ENCODE data around the gene PTCD2.
"Not testable (repeated sequence)": the region's sequence is repeated elsewhere in the genome, so short reads cannot be mapped to it uniquely, and the experiment has no call there.

Gene PTCD2

DNA sequence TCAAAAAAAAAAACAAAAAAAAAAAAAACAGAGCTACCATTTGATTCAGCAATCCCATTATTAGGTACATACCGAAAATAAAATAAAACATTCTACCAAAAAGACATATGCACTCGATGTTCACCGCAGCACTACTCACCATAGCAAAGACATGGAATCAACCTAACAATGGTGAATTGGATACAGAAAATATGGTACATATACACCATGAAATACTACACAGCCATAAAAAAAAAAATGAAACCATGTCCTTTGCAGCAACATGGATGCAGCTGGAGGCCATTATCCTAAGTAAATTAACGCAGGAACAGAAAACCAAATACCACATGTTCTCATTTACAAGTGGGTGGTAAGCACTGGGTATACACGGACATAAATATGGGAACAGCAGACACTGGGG, 21.5 kb upstream of the PTCD2 start:
- no peak for DNase-seq

DNA sequence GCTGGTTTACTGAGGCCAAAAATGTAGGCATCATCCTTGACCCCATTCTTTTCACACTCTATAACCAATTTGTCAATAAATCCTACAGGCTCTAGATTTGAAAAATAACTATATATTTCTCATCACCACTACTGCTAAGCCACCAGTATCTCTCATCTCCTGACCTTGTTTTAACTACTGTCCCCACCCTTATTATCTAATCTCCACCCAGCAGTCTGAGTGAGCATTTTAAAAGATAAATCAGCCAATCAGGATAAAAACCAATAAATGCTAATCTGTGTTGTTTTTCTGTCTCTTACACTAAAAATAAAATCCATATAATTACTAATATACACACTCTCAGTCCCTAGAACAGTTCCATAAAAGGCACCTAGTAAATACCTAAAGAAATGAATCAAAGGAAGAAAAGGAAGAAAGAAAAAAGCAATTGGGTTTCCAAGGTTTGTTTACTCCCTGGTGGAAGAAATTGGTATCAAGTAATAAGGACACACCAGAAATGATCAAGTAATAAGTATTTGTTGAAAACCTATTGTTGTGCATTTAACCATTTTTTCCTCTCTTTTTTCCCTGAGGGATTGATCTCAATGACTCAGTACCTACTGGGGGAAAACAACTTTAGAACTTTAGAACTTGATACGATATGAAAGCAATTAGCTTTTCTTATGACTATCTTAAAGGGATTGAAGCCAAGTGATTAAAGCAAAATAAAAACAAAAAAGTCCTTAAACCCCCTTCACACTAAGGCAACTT, 19.4 kb upstream of the PTCD2 start:
- no peak for DNase-seq

DNA sequence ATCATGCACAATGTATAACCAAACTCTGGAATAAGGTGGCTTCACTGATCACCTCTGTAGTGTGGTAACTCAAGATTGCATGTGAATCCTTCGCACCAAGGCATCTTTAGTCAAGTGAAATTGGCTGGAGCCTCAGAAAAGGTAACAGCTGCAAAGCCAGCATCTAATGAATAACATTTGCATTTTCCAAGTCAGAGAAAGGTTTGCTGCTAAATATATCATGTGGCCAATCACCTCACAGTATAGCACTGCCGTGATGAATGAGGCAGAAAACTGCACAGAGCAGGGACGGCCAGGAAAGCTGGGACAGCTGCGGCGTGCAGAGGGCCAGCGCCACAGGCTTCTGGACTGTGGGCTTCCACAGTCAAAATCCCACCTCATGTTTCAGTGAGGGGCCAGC, 18.6 kb upstream of the PTCD2 start:
- DNase-seq, result no peak

DNA sequence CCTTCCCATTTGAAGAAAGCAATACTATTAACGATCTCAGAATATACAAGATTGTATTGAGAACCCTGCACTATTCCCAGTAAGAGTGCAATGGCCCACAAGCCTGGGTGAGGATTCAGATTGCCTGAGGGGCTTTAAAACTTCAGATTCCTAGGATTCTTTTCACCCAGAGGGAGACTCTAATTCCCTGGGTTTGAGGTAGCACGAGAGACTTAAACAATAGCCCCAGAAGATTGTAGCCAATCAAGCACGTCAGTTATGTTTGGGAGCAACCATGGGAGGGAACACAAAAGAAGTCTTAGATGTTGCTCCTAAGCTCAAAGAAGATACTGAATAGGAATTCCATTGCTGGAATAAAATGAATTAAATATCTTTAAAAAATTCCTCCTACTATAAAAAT, 18.0 kb upstream of the PTCD2 start:
- no peak for DNase-seq

DNA sequence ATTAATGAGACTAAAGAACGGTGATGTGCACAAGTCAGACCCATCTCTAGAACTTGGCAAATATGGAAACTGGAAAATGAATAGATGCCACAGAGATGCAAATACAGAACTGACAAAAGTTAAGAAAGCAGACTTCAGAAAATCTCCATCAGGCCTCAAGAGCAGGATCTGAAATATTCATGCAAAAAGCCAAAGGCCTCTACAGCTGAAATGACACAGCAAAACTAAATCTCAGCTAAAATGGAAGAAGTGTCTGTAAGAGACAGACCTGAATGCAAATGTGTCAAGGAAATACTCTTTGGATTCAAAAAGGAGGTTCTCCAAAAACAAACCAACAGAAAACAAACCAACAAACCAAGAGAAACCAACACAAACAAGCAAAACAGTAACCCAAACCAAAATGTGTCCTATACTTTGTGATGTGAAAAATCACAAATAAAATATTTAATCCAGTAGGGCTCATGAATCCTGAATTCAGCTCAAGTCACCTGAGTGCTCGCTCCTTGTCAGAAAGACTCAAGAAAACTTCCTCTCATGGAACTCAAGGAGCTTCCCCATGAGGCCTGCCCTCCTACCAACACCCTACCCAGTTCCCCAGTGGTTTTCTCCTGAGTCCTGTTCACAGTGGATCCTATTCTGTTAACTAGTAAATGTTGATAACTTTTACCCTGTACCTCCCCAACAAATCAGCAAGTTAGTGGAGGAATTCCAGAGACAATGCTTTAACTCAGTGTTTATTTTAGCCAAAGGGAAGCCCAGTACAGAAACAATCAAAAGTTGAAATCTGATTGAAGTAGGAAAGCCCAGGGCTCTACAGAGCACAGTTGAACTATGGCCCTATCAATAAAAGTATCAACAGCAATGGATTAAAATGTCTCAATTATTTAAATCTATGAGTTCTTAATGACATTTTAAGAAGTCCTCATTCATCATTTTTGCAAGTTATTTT, 14.7 kb upstream of the PTCD2 start:
- no peak for DNase-seq

DNA sequence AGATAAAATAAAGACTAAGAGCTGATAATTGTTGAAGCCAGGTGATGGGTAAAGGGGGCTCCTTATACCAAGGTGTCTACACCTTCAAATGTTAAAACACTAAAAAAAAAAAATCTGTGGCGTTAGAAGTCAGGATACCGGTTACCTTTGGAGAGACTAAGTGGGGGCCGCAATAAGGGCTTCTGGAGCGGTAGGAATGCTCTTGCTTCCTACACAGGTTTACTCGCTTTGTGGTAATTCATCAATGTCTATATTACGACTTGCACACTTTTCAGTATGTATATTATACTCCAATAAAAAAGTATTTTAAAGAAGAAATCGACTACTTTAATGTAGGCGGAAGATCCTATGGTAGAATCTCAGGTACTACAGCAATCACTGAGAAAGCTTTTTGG, 12.6 kb upstream of the PTCD2 start:
- DNase-seq, result no peak

DNA sequence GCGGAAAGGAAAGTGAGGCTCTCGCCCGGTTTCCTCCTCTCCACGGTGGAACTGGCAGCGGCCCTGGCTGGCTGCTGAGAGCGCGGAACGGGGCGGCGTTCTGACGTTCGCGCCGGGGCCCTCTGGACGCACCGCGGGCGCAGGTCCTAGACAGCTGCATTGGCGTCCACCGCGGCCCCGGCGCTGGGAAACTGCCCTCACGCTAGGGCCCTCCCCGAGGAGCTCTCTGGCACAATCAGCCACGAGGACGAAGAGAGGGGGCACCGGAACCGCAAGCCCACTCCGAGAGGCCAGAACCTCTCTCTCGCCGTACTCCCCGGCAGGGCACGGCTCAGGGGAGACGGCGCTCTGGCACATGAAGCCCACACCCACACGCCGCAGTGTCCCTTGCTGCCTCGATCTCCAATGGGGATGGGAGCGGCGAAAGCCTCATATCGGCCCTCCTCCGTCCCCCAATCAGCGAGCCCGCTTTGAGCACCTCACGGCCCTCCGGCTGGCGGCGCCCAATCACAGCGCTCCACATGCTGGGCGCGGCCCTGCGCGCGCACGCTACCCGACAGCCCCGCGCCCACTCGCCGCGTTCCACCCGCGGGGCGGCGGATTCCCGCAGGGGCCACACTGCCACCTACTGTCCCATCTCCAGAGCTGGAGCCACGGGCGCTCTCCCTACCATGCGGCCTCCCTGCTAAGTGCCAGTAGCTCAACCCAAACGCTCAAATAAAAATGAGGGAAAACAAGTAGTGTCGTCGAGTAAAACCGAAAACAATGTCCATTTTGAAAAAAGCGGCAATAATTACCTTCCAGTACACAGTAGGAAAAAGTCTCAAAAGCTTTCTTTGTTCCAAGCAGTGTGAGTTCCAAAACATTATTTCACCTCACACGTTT, 12.0 kb upstream of the PTCD2 start:
- DNase-seq, result peak; percentile 96

DNA sequence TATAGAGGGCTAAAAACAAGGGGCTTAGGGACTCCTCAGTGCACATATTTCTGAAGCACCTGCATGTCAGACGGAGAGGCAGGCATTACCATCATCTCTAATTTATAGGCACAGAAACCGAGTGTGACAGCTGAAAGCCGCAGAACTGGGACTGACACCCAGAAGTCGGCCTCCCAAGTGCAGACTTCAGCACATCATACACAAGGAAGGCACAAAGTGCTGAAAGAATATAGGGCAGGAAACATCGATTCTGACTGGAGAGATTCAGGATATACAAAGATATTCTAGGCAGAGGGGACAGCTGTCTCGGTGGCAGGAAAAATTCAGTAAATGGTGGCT, 11.4 kb upstream of the PTCD2 start:
- DNase-seq, result no peak

DNA sequence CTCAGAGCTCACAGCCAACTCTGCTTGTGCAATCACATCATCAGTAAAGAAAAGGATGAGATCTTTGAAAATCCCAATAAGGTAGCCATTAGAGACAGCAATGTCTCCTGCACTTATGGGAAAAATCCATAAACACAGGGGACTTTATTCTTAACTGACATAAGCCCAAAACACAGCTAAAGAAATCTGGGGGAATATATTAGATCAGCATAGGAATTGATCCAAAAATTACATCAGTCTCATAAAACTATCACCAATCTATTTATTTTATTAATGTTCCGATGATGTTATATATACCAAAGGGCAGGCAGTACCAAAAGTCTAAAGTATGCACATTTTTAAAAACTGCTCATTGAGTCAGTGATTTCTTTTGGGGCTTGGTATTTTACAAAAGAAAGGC, 7.0 kb upstream of the PTCD2 start:
- DNase-seq, result no peak

DNA sequence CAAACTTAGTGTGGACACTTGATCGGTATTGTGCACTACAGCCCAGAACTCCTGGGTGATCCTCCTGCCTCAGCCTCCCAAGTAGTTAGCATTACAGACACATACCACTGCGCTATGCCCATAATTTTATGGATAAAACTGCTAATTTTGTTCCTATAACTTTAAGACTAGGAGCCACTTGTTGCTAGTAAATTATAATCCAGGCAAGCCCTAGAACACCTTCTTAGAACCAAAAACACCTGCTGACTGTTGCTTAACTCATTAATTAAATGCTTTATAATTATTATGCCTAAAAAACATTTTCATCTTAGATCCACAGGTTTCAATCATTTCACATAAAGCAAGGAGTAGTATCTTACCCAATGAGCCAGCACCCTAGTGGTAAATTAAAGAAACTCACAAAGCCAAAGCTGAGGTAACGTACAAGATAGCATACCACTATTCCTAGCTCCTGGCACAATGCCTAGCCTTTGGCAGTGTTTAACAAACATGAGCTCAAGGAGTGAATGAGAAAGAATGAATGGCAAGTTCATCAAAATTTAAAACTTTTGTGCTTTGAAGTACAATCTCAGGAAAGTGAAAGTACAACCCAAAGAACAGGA, 5.5 kb upstream of the PTCD2 start:
- DNase-seq, result no peak

DNA sequence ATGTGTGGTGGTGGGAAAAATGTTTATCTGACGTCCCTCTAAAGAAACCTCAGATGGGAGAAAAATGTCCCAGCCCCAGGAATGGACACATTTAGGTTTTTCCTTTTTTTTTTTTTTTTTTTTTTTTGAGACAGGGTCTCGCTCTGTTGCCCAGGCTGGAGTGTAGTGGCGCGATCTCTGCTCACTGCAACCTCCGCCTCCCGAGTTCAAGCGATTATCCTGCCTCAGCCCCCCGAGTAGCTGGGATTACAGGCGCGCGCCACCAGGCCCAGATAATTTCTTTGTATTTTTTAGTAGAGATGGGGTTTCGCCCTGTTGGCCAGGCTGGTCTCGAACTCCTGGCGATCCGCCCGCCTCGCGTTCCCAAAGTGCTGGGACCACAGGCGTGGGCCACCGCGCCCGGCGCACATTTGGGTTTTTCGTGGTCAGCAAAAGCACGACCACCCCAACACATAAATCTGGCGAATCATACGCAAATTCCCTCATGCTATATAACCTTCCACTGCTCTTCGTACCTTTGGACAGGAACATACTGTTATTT, 668 bp upstream of the PTCD2 start:
- not testable (repeated sequence) for DNase-seq

DNA sequence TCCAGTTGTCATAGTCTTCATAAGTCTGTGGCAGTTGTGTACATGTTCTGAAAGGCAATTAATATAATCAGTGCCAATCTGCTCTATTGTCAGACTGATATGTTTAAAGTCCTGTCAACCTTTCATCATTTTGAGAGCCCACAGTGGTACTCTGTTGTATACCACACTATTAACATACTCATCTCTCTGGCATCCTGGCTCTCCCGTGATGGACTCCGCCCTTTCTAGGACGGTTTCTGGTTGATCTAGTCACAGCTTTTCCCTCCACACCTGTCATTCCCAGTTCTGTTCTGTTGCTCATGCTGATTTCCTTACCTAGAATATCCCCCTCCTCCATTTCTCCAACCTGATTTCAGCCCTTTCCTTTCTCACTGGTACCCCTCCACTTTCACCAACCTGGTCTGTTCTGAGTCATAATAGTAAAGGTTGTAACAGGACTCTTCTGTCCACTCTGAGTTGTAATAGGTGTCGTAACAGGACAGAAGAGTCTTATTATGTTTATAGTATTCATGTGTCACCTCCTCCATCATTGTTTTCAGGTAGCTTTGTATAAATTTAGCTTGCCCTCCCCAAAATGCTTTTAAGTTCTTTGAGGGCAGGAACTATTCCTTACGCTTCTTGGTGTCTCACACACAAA, 4.1 kb downstream of the PTCD2 start:
- DNase-seq, result no peak

DNA sequence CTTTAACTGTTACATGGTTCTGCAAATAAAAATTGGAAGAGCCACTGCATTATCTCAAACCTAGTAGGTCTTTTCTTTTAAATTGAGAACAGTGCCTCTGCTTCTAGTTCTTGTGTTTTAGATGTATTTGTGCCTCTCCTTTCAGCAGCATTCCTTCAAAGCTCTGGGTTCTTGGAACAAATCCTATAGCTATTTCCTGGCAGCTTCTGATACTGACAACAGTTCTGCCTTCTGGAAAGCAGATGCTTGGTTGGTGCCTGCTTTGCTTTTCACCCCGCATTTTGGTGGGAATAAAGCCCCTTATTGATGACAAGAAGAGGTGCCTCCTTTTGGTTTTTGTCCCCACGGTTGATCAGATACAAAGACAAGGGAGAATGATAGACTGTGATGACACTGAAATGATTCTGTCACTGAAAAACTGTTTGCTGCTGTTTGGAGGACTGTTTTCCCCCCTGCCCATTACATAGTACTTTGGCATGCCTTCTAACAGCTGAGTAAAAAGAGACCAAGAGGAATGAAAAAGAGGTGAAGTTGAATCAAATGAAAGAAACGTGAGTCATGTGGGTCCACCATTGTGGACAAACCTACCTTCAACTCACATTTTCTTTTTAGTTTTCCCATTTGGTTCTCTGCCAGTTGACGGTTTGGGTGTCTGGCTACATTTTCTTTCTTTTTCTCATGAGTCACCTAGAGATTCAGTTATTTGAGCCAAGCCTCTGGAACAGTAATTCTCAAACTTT, 5.6 kb downstream of the PTCD2 start:
- DNase-seq, result no peak

DNA sequence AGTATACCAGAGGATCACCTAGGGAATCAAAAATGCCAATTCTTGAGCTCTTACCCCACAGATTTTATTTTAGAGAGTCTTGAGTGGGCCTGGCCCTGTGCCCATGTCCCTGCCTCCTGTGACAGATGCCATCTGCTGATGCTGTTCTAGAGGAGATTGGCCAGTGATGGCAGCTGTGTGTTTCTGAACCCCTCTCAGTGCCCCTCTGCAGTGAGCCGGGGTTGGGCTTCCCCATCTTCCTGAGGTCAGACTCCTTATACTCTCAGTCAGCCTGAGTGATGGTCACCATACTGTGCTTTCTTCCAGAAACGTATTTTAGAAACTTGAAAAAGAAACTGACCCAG, 6.1 kb downstream of the PTCD2 start:
- DNase-seq, result no peak

DNA sequence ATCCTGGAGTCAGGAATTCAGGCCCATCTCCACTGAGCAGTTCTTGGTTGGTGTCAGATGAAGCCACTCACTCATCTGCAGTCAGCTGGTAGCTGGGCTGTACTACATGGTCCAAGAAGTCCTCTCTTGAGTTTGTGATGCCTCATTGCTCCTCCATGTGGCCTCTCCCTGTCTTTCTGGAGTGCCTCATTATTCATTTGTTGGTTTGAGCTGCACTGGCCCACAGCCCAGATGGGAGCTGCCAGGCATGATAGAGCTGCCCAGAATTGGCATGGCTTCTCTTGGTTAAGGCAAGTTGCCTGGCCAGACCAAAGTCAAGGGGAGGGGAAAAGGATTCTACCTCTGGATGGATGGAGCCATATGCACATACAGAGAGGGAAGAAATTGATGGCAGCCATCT, 8.0 kb downstream of the PTCD2 start:
- DNase-seq, result no peak

DNA sequence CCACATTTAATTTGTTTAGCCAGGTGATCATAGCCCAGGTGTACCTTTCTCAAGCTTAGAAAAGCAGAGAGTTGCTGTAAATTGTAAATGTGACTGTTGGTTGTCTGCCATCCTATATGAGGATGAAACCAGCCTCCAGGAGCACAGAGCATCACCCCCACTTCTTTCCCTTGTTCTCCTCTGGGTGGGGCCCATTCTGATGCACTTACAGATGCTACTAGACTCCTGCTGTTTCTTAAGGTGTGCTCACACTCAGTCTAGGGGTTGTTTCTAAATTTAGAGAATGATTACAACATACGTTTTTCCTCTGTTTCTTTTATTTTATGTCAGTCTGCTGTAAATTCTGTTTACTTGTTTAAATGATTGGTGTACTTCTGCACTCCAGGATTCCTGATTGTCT, 10.5 kb downstream of the PTCD2 start:
- no peak for DNase-seq

DNA sequence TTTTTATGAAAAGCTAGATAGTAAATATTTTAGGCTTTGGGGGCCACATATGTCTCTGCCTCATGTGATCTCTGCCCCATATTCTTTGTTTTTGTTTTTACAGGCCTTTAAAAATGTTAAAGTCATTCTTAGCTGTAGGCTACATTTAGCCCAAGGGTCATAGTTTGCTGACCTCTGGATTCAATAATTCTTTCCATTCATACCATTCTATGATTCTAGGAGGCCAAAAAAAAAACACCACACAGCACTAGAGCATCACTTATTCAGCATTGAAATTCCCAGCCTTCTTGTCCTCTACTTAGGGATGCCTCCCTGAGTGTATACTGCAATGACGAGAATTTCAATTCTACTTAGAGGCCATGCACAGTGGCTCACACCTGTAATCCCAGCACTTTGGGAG, 17.0 kb downstream of the PTCD2 start:
- DNase-seq, result no peak

DNA sequence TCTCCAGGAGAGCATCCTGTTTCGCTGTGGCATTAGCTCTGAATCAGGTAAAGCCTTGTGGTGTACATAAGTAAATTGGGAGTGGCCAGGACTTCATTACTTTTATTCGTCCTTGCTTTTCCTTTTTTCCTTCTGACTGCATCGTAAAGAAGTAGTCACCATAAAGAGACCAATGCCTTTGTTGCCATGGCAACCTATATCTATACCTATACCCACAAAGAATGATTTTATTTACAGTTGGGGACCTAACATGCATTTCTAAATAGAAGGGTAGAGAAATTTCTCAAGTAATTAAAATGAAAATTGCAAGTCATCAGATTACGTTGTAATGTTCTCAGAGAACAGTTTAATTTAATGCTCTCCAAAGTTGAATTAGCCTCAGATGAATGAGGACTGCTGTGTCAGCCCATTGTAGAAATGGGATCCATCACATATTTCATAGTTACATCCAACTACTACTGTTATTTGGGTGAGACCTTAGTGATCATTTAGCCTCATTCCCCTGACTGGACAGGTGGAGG, 18.6 kb downstream of the PTCD2 start:
- no peak for DNase-seq

DNA sequence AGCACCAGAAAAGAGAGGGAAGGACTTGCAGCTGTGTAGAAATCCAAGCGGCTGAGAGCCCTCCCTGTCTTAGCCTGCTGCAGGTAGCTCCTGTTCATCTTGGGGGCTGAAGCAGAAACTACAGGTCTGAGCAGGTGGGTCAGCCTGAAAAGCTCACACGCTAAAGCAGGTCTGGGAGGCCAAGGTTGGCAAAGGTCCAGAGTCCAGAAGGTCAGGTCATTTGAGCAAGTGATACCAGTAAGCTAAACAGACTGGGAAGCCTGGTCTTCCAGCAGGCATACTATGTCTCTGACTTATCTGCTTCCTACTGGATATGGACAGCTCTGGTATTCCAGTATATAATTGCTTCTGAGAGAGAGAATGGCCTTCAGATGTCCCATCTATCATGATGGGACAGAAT, 26.2 kb downstream of the PTCD2 start:
- no peak for DNase-seq

DNA sequence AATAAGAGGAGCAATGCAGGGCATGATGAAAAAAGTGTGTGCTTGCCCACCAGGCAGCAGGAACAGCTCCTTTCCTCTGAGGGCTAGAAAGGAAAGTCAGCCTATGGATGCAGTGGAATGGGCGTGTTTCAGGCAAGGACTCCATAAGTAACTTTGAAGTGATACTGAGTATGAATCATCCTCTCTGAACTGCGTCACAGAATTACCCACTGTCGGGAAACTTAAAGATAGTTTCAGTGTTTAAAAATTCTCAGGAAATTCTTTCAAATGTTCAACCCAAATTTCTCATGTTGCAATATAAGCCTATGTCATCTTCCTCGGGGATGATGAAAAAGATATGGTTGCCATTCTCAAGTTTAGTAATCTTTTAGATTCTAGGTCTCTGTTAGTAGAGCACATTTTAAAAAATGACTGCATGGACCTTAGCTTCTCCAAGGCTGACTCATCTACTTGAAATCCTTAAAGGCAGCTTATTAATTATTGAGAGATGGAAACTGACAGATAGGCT, 27.7 kb downstream of the PTCD2 start:
- DNase-seq, result no peak

DNA sequence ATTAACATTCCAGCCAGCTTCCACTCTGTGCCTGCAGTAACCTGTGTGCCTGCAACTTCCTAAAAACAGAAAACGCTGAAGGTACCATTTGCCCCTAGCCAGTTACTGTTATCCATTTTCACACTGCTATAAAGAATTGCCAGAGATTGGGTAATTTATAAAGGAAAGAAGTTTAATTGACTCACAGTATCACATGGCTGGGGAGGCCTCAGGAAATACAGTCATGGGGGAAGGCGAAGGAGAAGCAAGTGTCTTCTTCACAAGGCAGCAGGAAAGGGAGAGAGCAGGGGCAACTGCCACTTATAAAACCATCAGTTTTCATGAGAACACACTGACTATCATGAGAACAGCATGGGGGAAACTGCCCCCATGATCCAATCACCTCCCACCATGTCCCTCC, 31.2 kb downstream of the PTCD2 start:
- DNase-seq, result no peak

Data from CD4-positive, alpha-beta T cell treated with Interleukin-4 for 4 hours (primary cell).